GM12878 (cell line): ENCODE results near the gene WTAP. TPM values are rescaled to one million over a fixed set of nuclear protein-coding genes. Genes with fewer than 3 reads are reported as not detected.
A peak's percentile ranks its signal among the peaks of the same experiment; 100 is the strongest.

Source experiments
- DPF2 ChIP-seq: fragments of 450-650 bp; IDR thresholded peaks from 2 replicates; pipeline ENCODE4 v1.6.1; 2017; ENCODE audit warnings: mild to moderate bottlenecking
- ESRRA ChIP-seq: IDR thresholded peaks from 2 replicates; pipeline ENCODE4 v1.6.1; 2012; ENCODE audit warnings: mild to moderate bottlenecking, low read length, improper control_type of control experiment
- FOXM1 ChIP-seq: IDR thresholded peaks from 2 replicates; pipeline ENCODE4 v1.6.1; 2012; ENCODE audit warnings: low read depth, mild to moderate bottlenecking, inconsistent platforms, low read length, moderate library complexity
- IKZF2 ChIP-seq, 2 experiments: fragments of 450-650 bp; IDR thresholded peaks; 2 replicates each; pipeline ENCODE4 v1.6.1; 2017; ENCODE audit warnings: mild to moderate bottlenecking in 2 of 2, moderate library complexity in 2 of 2
- IRF4 ChIP-seq: IDR thresholded peaks from 2 replicates; pipeline ENCODE4 v1.6.1; 2011; ENCODE audit warnings: low read depth, low read length
- MLLT1 ChIP-seq: fragments of 450-650 bp; IDR thresholded peaks from 2 replicates; pipeline ENCODE4 v1.6.1; 2016; ENCODE audit warnings: mild to moderate bottlenecking
- NFXL1 ChIP-seq: fragments of 450-650 bp; IDR thresholded peaks from 2 replicates; pipeline ENCODE4 v1.6.1; 2017; ENCODE audit warnings: antibody characterized with exemption, mild to moderate bottlenecking, borderline replicate concordance
- NFYB ChIP-seq: IDR thresholded peaks from 2 replicates; pipeline ENCODE4 v1.6.1; 2011; ENCODE audit warnings: low read depth, mild to moderate bottlenecking, low read length, improper control_type of control experiment, moderate library complexity; ENCODE audit not compliant: insufficient read depth
- SIX5 ChIP-seq: IDR thresholded peaks from 2 replicates; pipeline ENCODE4 v1.6.1; 2011; ENCODE audit warnings: mild to moderate bottlenecking, low read depth, low read length, moderate library complexity; ENCODE audit not compliant: severe bottlenecking
- TAF1 ChIP-seq: IDR thresholded peaks from 2 replicates; pipeline ENCODE4 v1.6.1; 2011; ENCODE audit warnings: mild to moderate bottlenecking, low read depth, low read length, borderline replicate concordance
- USF2 ChIP-seq: IDR thresholded peaks from 2 replicates; pipeline ENCODE4 v1.6.1; 2011; ENCODE audit warnings: low read depth, low read length, improper control_type of control experiment, borderline replicate concordance
- ZBTB33 ChIP-seq: fragments of 450-650 bp; IDR thresholded peaks from 2 replicates; pipeline ENCODE4 v1.6.1; 2017; ENCODE audit warnings: mild to moderate bottlenecking
- ZBTB40 ChIP-seq: fragments of 450-650 bp; IDR thresholded peaks from 2 replicates; pipeline ENCODE4 v1.6.1; 2016; ENCODE audit warnings: mild to moderate bottlenecking, moderate library complexity, borderline replicate concordance
- ZNF217 ChIP-seq: fragments of 450-650 bp; IDR thresholded peaks from 2 replicates; pipeline ENCODE4 v1.6.1; 2017; ENCODE audit warnings: antibody characterized with exemption, mild to moderate bottlenecking
- ZSCAN29 ChIP-seq: fragments of 450-650 bp; IDR thresholded peaks from 2 replicates; pipeline ENCODE4 v1.6.1; 2017; ENCODE audit warnings: mild to moderate bottlenecking, moderate library complexity
- polyA plus RNA-seq, 11 experiments: library from polyadenylated mRNA; depleted of rRNA in 4 of 11; unstranded in 6 of 11; stranded (reverse) in 5 of 11; fragments of >200 nt; fragmentation: Nextera tagmentation in 4 of 11; fragmentation: Illumina TruSeq in 1 of 11; extraction: Ambion mirVana in 4 of 11; extraction: Trizol in 1 of 11; gene quantifications; 1 replicate in 1 of 11; 2 replicates in 10 of 11; pipeline versions ENCODE4 v1.2.1 to v1.2.3, GENCODE V29; 2011 to 2016; ENCODE audit warnings: inconsistent platforms in 2 of 11, missing spikeins in 2 of 11, low read depth in 1 of 11
- total RNA-seq, 4 experiments: library from RNA; depleted of rRNA in 3 of 4; stranded (reverse); fragments of >200 nt in 3 of 4; fragmentation: Illumina TruSeq in 1 of 4; extraction: Trizol in 1 of 4; gene quantifications; 2 replicates each; pipeline versions ENCODE4 v1.2.1 to v1.2.3, GENCODE V29; 2013 to 2021
- TF ChIP-seq, protein P1 (sequence below): fragments of 450-650 bp; IDR thresholded peaks from 2 replicates; pipeline ENCODE4 v1.6.1; 2017; ENCODE audit warnings: mild to moderate bottlenecking, moderate library complexity

The WTAP gene
- total and polyA plus RNA-seq, 10 of the 15 experiments (the other 5 are each of a cell fraction or from before 2014, with no cell fraction given): 38.7 to 132 (median 83.1) TPM

GRCh38 chr6:159726918-159727716 is at the start of gene WTAP (continued):
- TF ChIP-seq USF2 (no peak; the same call in 1 of the 2 replicates), IRF4 (peak; percentile 62), ESRRA (no peak), NFYB (peak; percentile 76; the same call in 1 of the 2 replicates), NFXL1 (no peak), MLLT1 (peak; percentile 88), ZSCAN29 (0 out of 2 replicates have a peak, but pooled peaks have one; percentile 78), DPF2 (peak; percentile 81), ZBTB40 (peak; percentile 68; the same call in 1 of the 2 replicates), SIX5 (peak; percentile 38), ZBTB33 (no peak), TAF1 (peak; percentile 78), ZNF217 (peak; percentile 75; the same call in 1 of the 2 replicates), IKZF2 (IDR thresholded peaks at IDR 0.05) (peak; percentile 65 to 70; a peak in 3 of 4 replicates), FOXM1 (no peak; the same call in 1 of the 2 replicates)
- TF ChIP-seq, protein P1, sequence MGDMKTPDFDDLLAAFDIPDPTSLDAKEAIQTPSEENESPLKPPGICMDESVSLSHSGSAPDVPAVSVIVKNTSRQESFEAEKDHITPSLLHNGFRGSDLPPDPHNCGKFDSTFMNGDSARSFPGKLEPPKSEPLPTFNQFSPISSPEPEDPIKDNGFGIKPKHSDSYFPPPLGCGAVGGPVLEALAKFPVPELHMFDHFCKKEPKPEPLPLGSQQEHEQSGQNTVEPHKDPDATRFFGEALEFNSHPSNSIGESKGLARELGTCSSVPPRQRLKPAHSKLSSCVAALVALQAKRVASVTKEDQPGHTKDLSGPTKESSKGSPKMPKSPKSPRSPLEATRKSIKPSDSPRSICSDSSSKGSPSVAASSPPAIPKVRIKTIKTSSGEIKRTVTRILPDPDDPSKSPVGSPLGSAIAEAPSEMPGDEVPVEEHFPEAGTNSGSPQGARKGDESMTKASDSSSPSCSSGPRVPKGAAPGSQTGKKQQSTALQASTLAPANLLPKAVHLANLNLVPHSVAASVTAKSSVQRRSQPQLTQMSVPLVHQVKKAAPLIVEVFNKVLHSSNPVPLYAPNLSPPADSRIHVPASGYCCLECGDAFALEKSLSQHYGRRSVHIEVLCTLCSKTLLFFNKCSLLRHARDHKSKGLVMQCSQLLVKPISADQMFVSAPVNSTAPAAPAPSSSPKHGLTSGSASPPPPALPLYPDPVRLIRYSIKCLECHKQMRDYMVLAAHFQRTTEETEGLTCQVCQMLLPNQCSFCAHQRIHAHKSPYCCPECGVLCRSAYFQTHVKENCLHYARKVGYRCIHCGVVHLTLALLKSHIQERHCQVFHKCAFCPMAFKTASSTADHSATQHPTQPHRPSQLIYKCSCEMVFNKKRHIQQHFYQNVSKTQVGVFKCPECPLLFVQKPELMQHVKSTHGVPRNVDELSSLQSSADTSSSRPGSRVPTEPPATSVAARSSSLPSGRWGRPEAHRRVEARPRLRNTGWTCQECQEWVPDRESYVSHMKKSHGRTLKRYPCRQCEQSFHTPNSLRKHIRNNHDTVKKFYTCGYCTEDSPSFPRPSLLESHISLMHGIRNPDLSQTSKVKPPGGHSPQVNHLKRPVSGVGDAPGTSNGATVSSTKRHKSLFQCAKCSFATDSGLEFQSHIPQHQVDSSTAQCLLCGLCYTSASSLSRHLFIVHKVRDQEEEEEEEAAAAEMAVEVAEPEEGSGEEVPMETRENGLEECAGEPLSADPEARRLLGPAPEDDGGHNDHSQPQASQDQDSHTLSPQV: 0 out of 2 replicates have a peak, but pooled peaks have one; percentile 53
